H9 (cell line): Measurements from ENCODE around the gene DNM2. TPM values are rescaled to one million over a fixed set of nuclear protein-coding genes. Genes with fewer than 3 reads are reported as not detected.

Experiments used
- DNase-seq: peaks from one replicate; pipeline ENCODE4 v3.0.0-alpha.2; 2017
- H2AFZ ChIP-seq: one replicate; pipeline ENCODE4 v1.6.1; 2013; ENCODE audit warnings: mild to moderate bottlenecking, low read length, control low read depth, moderate library complexity
- H2AK5ac ChIP-seq: 2 replicates; pipeline ENCODE4 v1.6.1; 2013; ENCODE audit warnings: low read length, control low read depth, mixed read lengths; ENCODE audit not compliant: insufficient read length
- H2BK120ac ChIP-seq: one replicate; pipeline ENCODE4 v1.6.1; 2013; ENCODE audit warnings: low read depth, mild to moderate bottlenecking, low read length, control low read depth, inconsistent platforms; ENCODE audit not compliant: poor library complexity, severe bottlenecking
- H2BK12ac ChIP-seq: 2 replicates; pipeline ENCODE4 v1.6.1; 2013; ENCODE audit warnings: low read length, control low read depth, mixed read lengths, low read depth; ENCODE audit not compliant: insufficient read length
- H2BK15ac ChIP-seq: 2 replicates; pipeline ENCODE4 v1.6.1; 2013; ENCODE audit warnings: low read depth, low read length, control low read depth
- H2BK20ac ChIP-seq: one replicate; pipeline ENCODE4 v1.6.1; 2013; ENCODE audit warnings: low read depth, mild to moderate bottlenecking, low read length, control low read depth, inconsistent platforms; ENCODE audit not compliant: poor library complexity, severe bottlenecking
- H2BK5ac ChIP-seq: 2 replicates; pipeline ENCODE4 v1.6.1; 2013; ENCODE audit warnings: low read length, control low read depth, mixed read lengths; ENCODE audit not compliant: insufficient read length
- H3K14ac ChIP-seq: 2 replicates; pipeline ENCODE4 v1.6.1; 2013; ENCODE audit warnings: low read length, control low read depth; ENCODE audit not compliant: insufficient read depth
- H3K18ac ChIP-seq: 2 replicates; pipeline ENCODE4 v1.6.1; 2013; ENCODE audit warnings: low read depth, mild to moderate bottlenecking, mixed read lengths, low read length, control low read depth; ENCODE audit not compliant: insufficient read length
- H3K23ac ChIP-seq: 2 replicates; pipeline ENCODE4 v1.6.1; 2013; ENCODE audit warnings: low read length, control low read depth, mixed read lengths, low read depth; ENCODE audit not compliant: insufficient read length
- H3K23me2 ChIP-seq: 2 replicates; pipeline ENCODE4 v1.6.1; 2013; ENCODE audit warnings: low read depth, mild to moderate bottlenecking, mixed read lengths, low read length, control low read depth; ENCODE audit not compliant: insufficient read length, poor library complexity, severe bottlenecking
- H3K27ac ChIP-seq: 2 replicates; pipeline ENCODE4 v1.5.1; 2013; ENCODE audit warnings: low read length, control low read depth, mixed read lengths, low read depth; ENCODE audit not compliant: insufficient read length
- H3K27me3 ChIP-seq: 2 replicates; pipeline ENCODE4 v1.6.1; 2013; ENCODE audit warnings: low read length, control low read depth, inconsistent platforms; ENCODE audit not compliant: insufficient read depth
- H3K4ac ChIP-seq: 2 replicates; pipeline ENCODE4 v1.6.1; 2013; ENCODE audit warnings: low read depth, mild to moderate bottlenecking, control low read depth, inconsistent platforms, low read length, moderate library complexity
- H3K4me1 ChIP-seq: 2 replicates; pipeline ENCODE4 v1.6.1; 2013; ENCODE audit warnings: low read length, control low read depth, inconsistent platforms; ENCODE audit not compliant: insufficient read depth
- H3K4me2 ChIP-seq: 2 replicates; pipeline ENCODE4 v1.6.1; 2013; ENCODE audit warnings: low read length, control low read depth, mixed read lengths; ENCODE audit not compliant: insufficient read length, insufficient read depth
- H3K56ac ChIP-seq: 2 replicates; pipeline ENCODE4 v1.6.1; 2013; ENCODE audit warnings: low read depth, mild to moderate bottlenecking, mixed read lengths, low read length, control low read depth; ENCODE audit not compliant: insufficient read length
- H3K79me1 ChIP-seq: 2 replicates; pipeline ENCODE4 v1.6.1; 2013; ENCODE audit warnings: low read depth, mild to moderate bottlenecking, moderate library complexity, low read length, control low read depth, inconsistent platforms; ENCODE audit not compliant: insufficient read depth, poor library complexity, severe bottlenecking
- H3K79me2 ChIP-seq: 2 replicates; pipeline ENCODE4 v1.6.1; 2013; ENCODE audit warnings: low read length, control low read depth, inconsistent platforms; ENCODE audit not compliant: insufficient read depth
- H3K9ac ChIP-seq: 2 replicates; pipeline ENCODE4 v1.6.1; 2013; ENCODE audit warnings: low read length, control low read depth, mixed read lengths; ENCODE audit not compliant: insufficient read length; ENCODE audit errors: extremely low read depth
- H3K9me3 ChIP-seq: one replicate; pipeline ENCODE4 v1.6.1; 2013; ENCODE audit warnings: low read depth, low read length, inconsistent platforms; ENCODE audit not compliant: control insufficient read depth
- H3T11ph ChIP-seq: one replicate; pipeline ENCODE4 v1.6.1; 2013; ENCODE audit warnings: mild to moderate bottlenecking, low read length, control low read depth, inconsistent platforms
- H4K20me1 ChIP-seq: one replicate; pipeline ENCODE4 v1.6.1; 2013; ENCODE audit not compliant: control insufficient read depth, insufficient read length, insufficient read depth
- H4K5ac ChIP-seq: 2 replicates; pipeline ENCODE4 v1.6.1; 2013; ENCODE audit warnings: low read depth, mild to moderate bottlenecking, mixed read lengths, low read length, control low read depth; ENCODE audit not compliant: insufficient read length
- H4K8ac ChIP-seq: replicated peaks from 2 replicates; pipeline ENCODE4 v1.6.1; 2013; ENCODE audit warnings: low read length, control low read depth, mixed read lengths, low read depth; ENCODE audit not compliant: insufficient read length
- H4K91ac ChIP-seq: 2 replicates; pipeline ENCODE4 v1.6.1; 2013; ENCODE audit warnings: low read depth, mild to moderate bottlenecking, moderate library complexity, mixed read lengths, low read length, control low read depth; ENCODE audit not compliant: insufficient read length
- H3K27ac Mint-ChIP-seq, 3 experiments: 2 replicates in 2 of 3; 3 replicates in 1 of 3; pipeline ENCODE4 v1.8.0; 2020 to 2021; ENCODE audit warnings: mixed read lengths in 3 of 3, mild to moderate bottlenecking in 1 of 3, moderate library complexity in 1 of 3
- H3K27me3 Mint-ChIP-seq: 2 replicates; pipeline ENCODE4 v1.8.0; 2021; ENCODE audit warnings: low read depth, mild to moderate bottlenecking, moderate library complexity, mixed read lengths
- H3K36me3 Mint-ChIP-seq, 3 experiments: 2 replicates in 2 of 3; 3 replicates in 1 of 3; pipeline ENCODE4 v1.8.0; 2020 to 2021; ENCODE audit warnings: low read depth in 3 of 3, mixed read lengths in 3 of 3; ENCODE audit not compliant: insufficient read depth in 1 of 3
- H3K4me1 Mint-ChIP-seq, 2 experiments: 2 replicates each; pipeline ENCODE4 v1.8.0; 2020; ENCODE audit warnings: mixed read lengths in 2 of 2
- H3K4me3 Mint-ChIP-seq, 2 experiments: 2 replicates in 1 of 2; 3 replicates in 1 of 2; pipeline ENCODE4 v1.8.0; 2020 to 2021; ENCODE audit warnings: mild to moderate bottlenecking in 2 of 2, mixed read lengths in 2 of 2, moderate library complexity in 1 of 2
- H3K9me3 Mint-ChIP-seq, 2 experiments: 2 replicates in 1 of 2; 3 replicates in 1 of 2; pipeline ENCODE4 v1.8.0; 2020; ENCODE audit warnings: mild to moderate bottlenecking in 2 of 2, mixed read lengths in 2 of 2, moderate library complexity in 1 of 2
- WGBS: extraction: QIAGEN DNeasy Blood & Tissue Kit; methylation state at CpG from one replicate; pipeline ENCODE4 v1.1.7; 2013; ENCODE audit warnings: missing lambda C conversion rate, low lambda C conversion rate, mixed read lengths; ENCODE audit not compliant: insufficient read length; ENCODE audit errors: extremely low coverage; 5-methylcytosine and 5-hydroxymethylcytosine counted together
- total RNA-seq: library from RNA; stranded (reverse); gene quantifications from 2 replicates; pipeline ENCODE4 v1.2.1, GENCODE V29; 2021
- TF ChIP-seq, protein P1 (sequence below): fragments of 200-600 bp; sonication (generic); conservative IDR thresholded peaks from 3 replicates; pipeline ENCODE4 v1.8.0; 2021; ENCODE audit warnings: antibody characterized with exemption, mild to moderate bottlenecking

DNM2 gene
- total RNA-seq, 1 experiment from 2014 or later = 152 TPM

DNA sequence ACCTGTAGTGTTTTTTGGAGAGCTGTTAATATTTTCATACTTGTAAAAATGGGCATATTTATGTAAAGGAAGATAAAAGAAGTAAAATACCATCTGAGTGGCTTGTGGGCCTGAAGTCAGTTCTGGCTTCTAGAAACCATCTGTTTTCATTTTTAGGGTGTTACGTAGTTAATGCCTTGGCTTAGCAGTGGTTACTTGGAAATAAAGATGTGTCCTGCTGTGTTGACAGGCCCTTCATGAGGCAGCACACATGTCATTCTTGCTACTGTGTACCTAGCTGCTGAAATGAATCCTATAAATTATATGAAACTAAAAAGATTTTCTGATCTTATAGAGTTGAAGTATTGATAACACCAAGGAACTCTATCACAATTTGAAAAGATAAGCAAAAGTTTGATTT is 47.7 kb upstream of the DNM2 start:
- no peak overlapping the region for H3K14ac ChIP-seq
- no peak overlapping the region for H4K91ac ChIP-seq
- no peak overlapping the region for H2AK5ac ChIP-seq
- no peaks in the 10 kb centered on the region for H3K9me3 ChIP-seq
- Mint-ChIP-seq H3K4me1 (peaks cover 3% of the 10 kb centered on the region in 2 experiments; a peak in 1 of 4 replicates), H3K27ac (peak overlapping the region in 1 of 3 experiments; percentile 83; a peak in 3 of 7 replicates), H3K27me3 (no peaks in the 10 kb centered on the region; the same call in 1 of the 2 replicates), H3K4me3 (no peak overlapping the region; a peak in 1 of 5 replicates), H3K36me3 (peaks cover 59 to 81% (median 80%) of the 10 kb centered on the region in 3 experiments), H3K9me3 (no peaks in the 10 kb centered on the region)
- TF ChIP-seq, protein P1, sequence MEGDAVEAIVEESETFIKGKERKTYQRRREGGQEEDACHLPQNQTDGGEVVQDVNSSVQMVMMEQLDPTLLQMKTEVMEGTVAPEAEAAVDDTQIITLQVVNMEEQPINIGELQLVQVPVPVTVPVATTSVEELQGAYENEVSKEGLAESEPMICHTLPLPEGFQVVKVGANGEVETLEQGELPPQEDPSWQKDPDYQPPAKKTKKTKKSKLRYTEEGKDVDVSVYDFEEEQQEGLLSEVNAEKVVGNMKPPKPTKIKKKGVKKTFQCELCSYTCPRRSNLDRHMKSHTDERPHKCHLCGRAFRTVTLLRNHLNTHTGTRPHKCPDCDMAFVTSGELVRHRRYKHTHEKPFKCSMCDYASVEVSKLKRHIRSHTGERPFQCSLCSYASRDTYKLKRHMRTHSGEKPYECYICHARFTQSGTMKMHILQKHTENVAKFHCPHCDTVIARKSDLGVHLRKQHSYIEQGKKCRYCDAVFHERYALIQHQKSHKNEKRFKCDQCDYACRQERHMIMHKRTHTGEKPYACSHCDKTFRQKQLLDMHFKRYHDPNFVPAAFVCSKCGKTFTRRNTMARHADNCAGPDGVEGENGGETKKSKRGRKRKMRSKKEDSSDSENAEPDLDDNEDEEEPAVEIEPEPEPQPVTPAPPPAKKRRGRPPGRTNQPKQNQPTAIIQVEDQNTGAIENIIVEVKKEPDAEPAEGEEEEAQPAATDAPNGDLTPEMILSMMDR = no peak
- no peak overlapping the region for H2BK15ac ChIP-seq
- peaks cover 4% of the 10 kb centered on the region for H3K79me1 ChIP-seq
- H3K4me2 ChIP-seq = no peak overlapping the region
- no peak overlapping the region for H3K4ac ChIP-seq
- no peak for DNase-seq
- no peaks in the 10 kb centered on the region for H4K20me1 ChIP-seq
- no peak overlapping the region for H3K56ac ChIP-seq
- no peak overlapping the region for H2BK12ac ChIP-seq
- H2BK20ac ChIP-seq = no peak overlapping the region
- H3K18ac ChIP-seq = no peak overlapping the region
- H2BK120ac ChIP-seq = no peak overlapping the region
- H2AFZ ChIP-seq = no peak overlapping the region
- no peak overlapping the region for H4K5ac ChIP-seq
- H3K79me2 ChIP-seq = peaks cover 63% of the 10 kb centered on the region
- no peak overlapping the region for H2BK5ac ChIP-seq
- WGBS = no CpG with 5 or more reads among the region's 1 CpG
- no peaks in the 10 kb centered on the region for H3K4me1 ChIP-seq
- no peak overlapping the region for H4K8ac ChIP-seq
- no peaks in the 10 kb centered on the region for H3K23me2 ChIP-seq
- no peak overlapping the region for H3K27ac ChIP-seq
- no peaks in the 10 kb centered on the region for H3K27me3 ChIP-seq
- no peak overlapping the region for H3K9ac ChIP-seq
- no peak overlapping the region for H3K23ac ChIP-seq
- no peak overlapping the region for H3T11ph ChIP-seq
